ENCODE measurements around the gene CHST11.

Gene CHST11

DNA sequence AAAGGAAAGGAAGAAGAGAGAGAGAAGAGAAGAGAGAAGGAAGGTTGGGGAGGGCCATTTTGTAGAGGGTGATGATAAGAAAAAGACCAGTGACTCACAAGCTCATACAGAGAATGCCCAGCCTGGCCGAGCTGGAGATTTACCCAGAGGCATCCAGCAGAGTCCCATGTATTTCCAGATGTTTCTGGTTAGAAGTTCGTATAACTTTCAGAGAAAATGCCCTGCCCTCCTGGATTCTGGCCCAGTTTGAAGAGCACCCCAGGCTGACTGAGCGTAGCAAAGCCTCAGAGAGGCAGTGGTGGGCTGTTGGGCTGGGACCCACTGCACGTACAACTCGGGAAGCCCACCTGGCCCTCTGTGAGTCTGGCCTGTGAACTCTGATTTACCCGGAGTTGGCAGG is 279.6 kb downstream of the CHST11 start:
- H3K4me1 ChIP-seq (ENCODE audit: control insufficient read depth, low read length) = peaks cover 13% of the 10 kb centered on the region
- 0 out of 2 replicates have a peak, but pooled peaks cover 3% of the 10 kb centered on the region for H4K20me1 ChIP-seq (ENCODE audit: control insufficient read depth, insufficient read depth, low read depth, low read length)
- H3K27ac ChIP-seq (ENCODE audit: low read depth, low read length) = no peak overlapping the region

DNA sequence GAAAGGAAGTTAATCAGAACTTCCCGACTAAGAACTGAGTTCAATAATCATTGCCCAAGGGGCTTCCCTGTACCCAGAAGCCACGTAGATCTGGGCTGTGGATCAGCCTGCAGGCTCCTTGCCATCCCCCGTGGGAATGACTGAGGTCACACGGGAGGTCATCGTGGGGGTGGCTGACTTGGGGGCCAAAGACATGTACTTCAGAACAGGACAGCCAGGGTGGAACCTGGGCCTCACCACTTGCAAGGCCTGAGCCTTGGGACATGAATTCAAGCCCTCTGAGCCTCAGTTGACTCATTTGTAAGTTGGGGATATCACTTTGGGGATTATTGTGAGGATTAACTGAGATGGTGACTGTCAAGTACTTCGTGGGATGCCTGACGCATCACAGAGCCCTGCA is 280.4 kb downstream of the CHST11 start:
- no peaks in the 10 kb centered on the region for H3K36me3 ChIP-seq (ENCODE audit: control insufficient read depth, low read length)
- no peaks in the 10 kb centered on the region for H3K9me3 ChIP-seq (ENCODE audit: control insufficient read depth, insufficient read depth, low read length)
- no peaks in the 10 kb centered on the region for H3F3A ChIP-seq (ENCODE audit: control insufficient read depth, insufficient read depth)
- 0 out of 2 replicates have a peak, but pooled peaks cover 3% of the 10 kb centered on the region for H4K20me1 ChIP-seq (ENCODE audit: control insufficient read depth, insufficient read depth, low read depth, low read length)
- H3K9me2 ChIP-seq (replicated peaks; ENCODE audit: control insufficient read depth, low read length) = no peaks in the 10 kb centered on the region
- no peak overlapping the region for H3K4me3 ChIP-seq (ENCODE audit: low read length)
- H3K4me1 ChIP-seq (ENCODE audit: control insufficient read depth, low read length) = peaks cover 13% of the 10 kb centered on the region
- H3K79me2 ChIP-seq (ENCODE audit: control insufficient read depth, low read length) = no peaks in the 10 kb centered on the region
- no peaks in the 10 kb centered on the region for H3K27me3 ChIP-seq (ENCODE audit: control insufficient read depth, low read length)
- H3K27ac ChIP-seq (ENCODE audit: low read depth, low read length) = no peak overlapping the region
- TF ChIP-seq CTCF (IDR thresholded peaks at IDR 0.05; ENCODE audit: low read depth, low read length, poor library complexity, severe bottlenecking) = no peak
- no peak for TF ChIP-seq EZH2phosphoT487 (IDR thresholded peaks at IDR 0.05; ENCODE audit: borderline replicate concordance, low read length)
- no peak overlapping the region for H3K4me2 ChIP-seq (ENCODE audit: low read length)

More for the DNA sequence above, 279.6 kb downstream of the CHST11 start:
- Histone ChIP-seq H3K36me3 (ENCODE audit: control insufficient read depth, low read length) (no peaks in the 10 kb centered on the region), H3K9me3 (ENCODE audit: control insufficient read depth, insufficient read depth, low read length) (no peaks in the 10 kb centered on the region), H3F3A (ENCODE audit: control insufficient read depth, insufficient read depth) (no peaks in the 10 kb centered on the region), H3K4me2 (ENCODE audit: low read length) (no peak overlapping the region), H3K79me2 (ENCODE audit: control insufficient read depth, low read length) (no peaks in the 10 kb centered on the region), H3K27me3 (ENCODE audit: control insufficient read depth, low read length) (no peaks in the 10 kb centered on the region), H3K9me2 (replicated peaks; ENCODE audit: control insufficient read depth, low read length) (no peaks in the 10 kb centered on the region), H3K4me3 (ENCODE audit: low read length) (no peak overlapping the region)
- TF ChIP-seq EZH2phosphoT487 (IDR thresholded peaks at IDR 0.05; ENCODE audit: borderline replicate concordance, low read length) (no peak), CTCF (IDR thresholded peaks at IDR 0.05; ENCODE audit: low read depth, low read length, poor library complexity, severe bottlenecking) (no peak)

- no peaks in the 10 kb centered on the region for H3K27me3 ChIP-seq (ENCODE audit: control insufficient read depth, low read length)
- 0 out of 2 replicates have a peak, but pooled peaks cover 2% of the 10 kb centered on the region for H4K20me1 ChIP-seq (ENCODE audit: control insufficient read depth, insufficient read depth, low read depth, low read length)
- H3K27ac ChIP-seq (ENCODE audit: low read depth, low read length) = no peak overlapping the region
- peaks cover 16% of the 10 kb centered on the region for H3K4me1 ChIP-seq (ENCODE audit: control insufficient read depth, low read length)
- H3K36me3 ChIP-seq (ENCODE audit: control insufficient read depth, low read length) = no peaks in the 10 kb centered on the region
- H3K4me3 ChIP-seq (ENCODE audit: low read length) = no peak overlapping the region
- TF ChIP-seq CTCF (IDR thresholded peaks at IDR 0.05; ENCODE audit: low read depth, low read length, poor library complexity, severe bottlenecking) (no peak), EZH2phosphoT487 (IDR thresholded peaks at IDR 0.05; ENCODE audit: borderline replicate concordance, low read length) (no peak)
- H3K9me2 ChIP-seq (replicated peaks; ENCODE audit: control insufficient read depth, low read length) = no peaks in the 10 kb centered on the region
- H3K79me2 ChIP-seq (ENCODE audit: control insufficient read depth, low read length) = no peaks in the 10 kb centered on the region
- no peaks in the 10 kb centered on the region for H3K9me3 ChIP-seq (ENCODE audit: control insufficient read depth, insufficient read depth, low read length)
- H3K4me2 ChIP-seq (ENCODE audit: low read length) = no peak overlapping the region
- no peaks in the 10 kb centered on the region for H3F3A ChIP-seq (ENCODE audit: control insufficient read depth, insufficient read depth)
Measured at GRCh38 chr12:104737791-104738301, 281.1 kb downstream of the CHST11 start.

All from DOHH2 (cell line).